HL-60 (cell line): ENCODE data around the gene SLC28A1.

Experiments
- DNase-seq, 2 experiments: peaks; one replicate each; pipeline ENCODE4 v3.0.0-alpha.2; 2010 to 2020; ENCODE audit warnings: low read depth in 1 of 2, low spot score in 1 of 2
- H3K27ac ChIP-seq: fragments of 250-450 bp; sonication (Bioruptor Pico); replicated peaks from 2 replicates; pipeline ENCODE4 v1.5.1; 2020; ENCODE audit warnings: mild to moderate bottlenecking, moderate library complexity
- H3K27me3 ChIP-seq: fragments of 250-450 bp; sonication (Bioruptor Pico); 2 replicates; pipeline ENCODE4 v1.5.1; 2021; ENCODE audit warnings: mild to moderate bottlenecking, moderate library complexity; ENCODE audit not compliant: insufficient read depth, poor library complexity, severe bottlenecking
- H3K4me3 ChIP-seq: replicated peaks from 2 replicates; pipeline ENCODE4 v1.5.1; 2011; ENCODE audit warnings: mild to moderate bottlenecking, control low read depth, low read length; ENCODE audit not compliant: insufficient read depth
- CTCF ChIP-seq: IDR thresholded peaks from one replicate; pipeline ENCODE4 v1.5.1; 2011; ENCODE audit warnings: low read length, control low read depth, inconsistent platforms; ENCODE audit not compliant: insufficient read depth
- GABPA ChIP-seq: IDR thresholded peaks from 2 replicates; pipeline ENCODE4 v1.6.1; 2012; ENCODE audit warnings: low read depth
- POLR2AphosphoS5 ChIP-seq: IDR thresholded peaks from 2 replicates; pipeline ENCODE4 v1.6.1; 2012; ENCODE audit warnings: low read depth
- REST ChIP-seq: IDR thresholded peaks from 2 replicates; pipeline ENCODE4 v1.6.1; 2012; ENCODE audit warnings: low read depth; ENCODE audit not compliant: insufficient replicate concordance
- SPI1 ChIP-seq: IDR thresholded peaks from 2 replicates; pipeline ENCODE4 v1.6.1; 2012; ENCODE audit warnings: low read depth, mild to moderate bottlenecking, borderline replicate concordance

SLC28A1 gene

DNA sequence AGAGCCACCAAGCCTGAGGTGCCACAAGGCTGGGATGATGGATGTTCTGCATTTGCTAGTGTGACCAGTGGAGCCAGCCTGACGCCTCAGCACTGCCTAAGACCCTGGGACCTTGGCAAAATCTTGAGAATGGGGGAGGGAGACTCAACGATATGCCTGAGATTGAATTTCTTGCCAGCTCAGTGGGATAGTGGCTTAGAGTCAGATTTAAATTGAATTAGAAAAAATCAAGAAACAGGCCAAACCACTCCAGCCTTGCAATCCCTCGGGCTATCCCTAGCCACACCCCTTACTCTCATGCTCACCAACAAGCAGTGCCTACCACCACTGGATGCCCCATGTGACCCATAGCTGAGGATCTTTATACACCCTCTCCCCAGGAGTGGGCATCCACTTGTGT lies 78.5 kb downstream of the SLC28A1 start:
- H3K4me3 ChIP-seq, result no peak overlapping the region
- TF ChIP-seq CTCF (no peak), REST (no peak), POLR2AphosphoS5 (no peak), GABPA (no peak), SPI1 (no peak)
- DNase-seq, result no peak
- H3K27ac ChIP-seq, result no peak overlapping the region
- no peaks in the 10 kb centered on the region for H3K27me3 ChIP-seq

GRCh38 chr15:84967380-84967779 lies 82.9 kb downstream of the SLC28A1 start:
- Histone ChIP-seq H3K4me3 (no peak overlapping the region), H3K27me3 (no peaks in the 10 kb centered on the region), H3K27ac (no peak overlapping the region; the same call in 1 of the 2 replicates)
- TF ChIP-seq POLR2AphosphoS5, result no peak
- no peak for TF ChIP-seq GABPA
- no peak for TF ChIP-seq SPI1
- DNase-seq, result no peak

GRCh38 chr15:84968301-84968700 lies 83.8 kb downstream of the SLC28A1 start:
- Histone ChIP-seq H3K27me3 (no peaks in the 10 kb centered on the region), H3K4me3 (no peak overlapping the region), H3K27ac (no peak overlapping the region)
- TF ChIP-seq REST (no peak), CTCF (no peak)
- DNase-seq, result no peak

DNA sequence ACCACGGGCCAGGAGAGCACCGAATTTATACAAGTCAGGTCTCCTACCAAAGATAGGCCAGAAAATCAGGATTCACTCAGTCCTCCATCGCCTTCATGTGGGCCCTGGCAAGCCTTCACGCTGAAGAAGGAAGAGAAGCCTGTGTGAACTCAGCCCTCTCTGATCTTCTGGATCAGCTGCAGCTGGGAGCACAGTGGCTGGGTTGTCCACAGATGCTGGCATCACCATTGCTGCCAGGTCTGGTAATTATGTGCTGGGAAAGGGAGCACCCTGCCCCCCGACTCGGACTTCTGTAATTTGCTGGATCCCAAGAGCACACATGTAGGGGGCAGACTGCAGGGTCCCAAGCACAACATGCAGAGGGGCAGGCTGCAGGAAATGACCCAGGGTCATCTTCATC lies 84.8 kb downstream of the SLC28A1 start:
- no peak overlapping the region for H3K4me3 ChIP-seq
- H3K27me3 ChIP-seq, result no peaks in the 10 kb centered on the region
- H3K27ac ChIP-seq, result no peak overlapping the region
- TF ChIP-seq GABPA (no peak), CTCF (no peak), SPI1 (no peak)
- DNase-seq, result no peak
